GM18867 (cell line): ENCODE measurements around the gene ZNF212.

Experiments
- ATAC-seq: cut with Tn5 transposase; IDR thresholded peaks from one replicate; pipeline ENCODE4 v1.9.1; 2021; ENCODE audit warnings: mild to moderate bottlenecking, moderate library complexity; ENCODE audit not compliant: unreplicated experiment

The ZNF212 gene

GRCh38 chr7:149239345-149240143 is at the start of gene ZNF212:
TSS of gene ZNF212 (plus strand) at chr7:149239651. CDS start at chr7:149239779, 128 bp downstream.
- peak; percentile 98 for ATAC-seq

DNA sequence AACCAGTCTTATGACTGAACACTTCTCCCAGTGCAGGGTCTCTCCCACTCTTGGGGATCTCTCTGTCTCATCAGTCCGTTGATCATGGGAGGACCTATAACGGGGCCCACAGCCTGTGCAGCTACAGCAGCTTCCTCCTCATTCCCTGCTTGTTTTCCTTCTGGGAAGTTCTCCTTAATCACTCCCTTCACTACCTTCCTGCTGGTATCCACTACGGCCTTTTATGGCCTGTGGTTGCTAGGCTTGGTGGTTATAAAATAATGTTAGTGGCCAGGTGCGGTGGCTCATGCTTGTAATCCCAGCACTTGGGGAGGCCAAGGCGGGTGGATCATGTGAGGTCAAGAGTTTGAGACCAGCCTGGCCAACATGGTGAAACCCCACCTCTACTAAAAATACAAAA is 47.6 kb upstream of the ZNF212 start:
- ATAC-seq: no peak

DNA sequence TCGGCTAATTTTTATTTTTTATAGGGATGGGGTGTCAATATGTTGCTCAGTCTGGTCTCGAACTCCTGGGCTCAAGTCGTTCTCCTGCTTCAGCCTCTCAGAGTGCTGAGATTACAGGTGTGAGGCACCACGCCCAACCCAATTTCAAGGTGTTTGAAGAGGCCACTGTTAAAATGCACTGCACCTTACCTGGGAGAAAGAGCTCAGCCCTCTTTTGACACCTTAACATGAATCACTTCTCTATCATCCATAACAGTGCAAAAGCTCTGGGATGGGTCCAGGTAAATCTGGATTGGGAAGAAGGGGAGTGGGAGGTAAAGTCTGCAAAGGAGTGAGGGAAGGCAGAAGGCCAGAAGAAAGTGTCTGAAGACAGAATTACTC is 44.7 kb upstream of the ZNF212 start:
- no peak for ATAC-seq

- peak; percentile 91 for ATAC-seq
These were observed 44.0 kb upstream of the ZNF212 start, which contains the start of gene ZNF282 for GRCh38 chr7:149195180-149196150. TSS of gene ZNF282 (plus strand) at chr7:149195546. CDS start at chr7:149195590, 44 bp downstream.

DNA sequence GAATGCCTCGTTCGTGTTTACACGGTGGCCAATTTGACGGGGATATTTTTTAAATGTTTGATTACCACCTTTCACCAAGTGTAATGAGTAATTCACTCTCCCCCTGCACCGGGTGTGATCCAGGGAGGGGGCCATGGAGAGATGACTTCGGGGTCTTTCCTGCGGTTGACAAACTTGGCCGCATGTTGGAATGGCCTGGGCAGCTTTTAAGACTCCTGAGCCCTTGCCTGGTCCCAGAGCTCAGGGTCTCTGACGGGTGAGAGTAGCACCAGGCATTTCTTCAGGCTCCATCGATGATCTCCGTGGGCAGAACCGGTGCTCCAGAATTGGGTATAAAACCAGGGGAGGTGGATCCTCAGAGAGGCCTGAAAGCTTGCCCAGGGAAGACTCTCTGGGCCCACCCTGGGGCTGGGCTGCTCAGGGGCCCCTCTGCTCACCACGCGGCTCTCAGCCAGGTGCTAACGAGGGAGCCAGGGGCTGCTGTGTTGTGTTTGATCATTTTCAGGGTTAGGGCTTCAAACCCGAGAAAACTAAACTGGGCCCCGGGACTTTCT is 43.2 kb upstream of the ZNF212 start:
- peak; percentile 0 for ATAC-seq

- no peak for ATAC-seq
These were observed 42.7 kb upstream of the ZNF212 start for GRCh38 chr7:149196705-149197171.

DNA sequence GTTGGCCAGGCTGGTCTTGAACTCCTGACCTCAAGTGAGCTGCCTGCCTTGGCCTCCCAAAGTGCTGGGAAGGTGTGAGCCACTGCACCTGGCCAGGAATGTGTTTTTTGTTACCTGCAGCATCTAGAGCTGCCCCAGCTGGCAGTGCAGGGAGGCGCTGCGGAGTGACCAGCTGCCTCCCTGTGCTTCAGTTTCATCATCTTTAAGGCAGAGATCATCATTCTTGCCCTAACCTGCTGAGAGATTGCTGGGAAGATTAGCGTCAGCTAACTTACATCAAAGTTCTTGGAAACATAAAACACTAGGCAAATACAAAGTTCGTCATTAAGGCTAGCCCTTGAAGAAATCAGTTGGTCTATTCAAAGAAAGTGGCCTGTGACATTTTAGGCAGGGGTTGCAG is 41.8 kb upstream of the ZNF212 start:
- no peak for ATAC-seq

GRCh38 chr7:149198161-149198816 is 41.2 kb upstream of the ZNF212 start:
- ATAC-seq: no peak

DNA sequence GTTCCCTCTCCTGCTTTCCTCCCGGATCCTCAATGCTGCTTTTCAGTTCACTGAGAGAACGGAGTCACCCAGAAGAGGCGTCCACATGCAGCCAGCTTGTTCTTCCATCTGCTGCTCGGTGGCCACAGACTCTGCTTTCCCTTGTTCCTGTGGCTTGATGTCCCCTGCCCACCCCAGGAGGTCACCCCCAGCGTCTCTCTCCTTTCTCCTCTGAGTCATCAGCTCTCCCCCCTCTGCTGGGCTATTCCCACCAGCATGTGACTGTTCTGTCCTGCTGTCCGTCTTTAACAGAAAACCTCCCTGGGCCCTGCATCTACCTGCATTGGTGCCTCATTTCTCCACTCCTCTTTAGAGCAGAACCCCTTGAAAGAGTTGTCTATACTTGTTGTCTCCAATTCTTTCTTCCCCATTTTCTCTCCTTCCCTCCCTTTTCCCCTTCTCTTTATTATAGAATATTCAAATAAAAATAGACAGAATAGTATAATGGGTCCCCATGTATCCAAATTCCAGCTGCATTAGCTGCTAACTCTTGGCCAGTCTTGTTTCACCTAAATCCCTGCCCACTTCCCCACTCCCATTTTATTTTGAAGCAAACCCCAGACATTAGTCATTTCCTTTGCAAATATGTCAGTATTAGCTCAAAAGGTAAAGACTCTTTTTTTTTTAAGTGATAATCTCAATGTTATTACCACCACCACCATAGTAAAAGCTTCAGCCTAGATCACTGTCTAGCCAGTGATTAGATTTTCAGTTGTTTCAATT is 40.0 kb upstream of the ZNF212 start:
- ATAC-seq: no peak

DNA sequence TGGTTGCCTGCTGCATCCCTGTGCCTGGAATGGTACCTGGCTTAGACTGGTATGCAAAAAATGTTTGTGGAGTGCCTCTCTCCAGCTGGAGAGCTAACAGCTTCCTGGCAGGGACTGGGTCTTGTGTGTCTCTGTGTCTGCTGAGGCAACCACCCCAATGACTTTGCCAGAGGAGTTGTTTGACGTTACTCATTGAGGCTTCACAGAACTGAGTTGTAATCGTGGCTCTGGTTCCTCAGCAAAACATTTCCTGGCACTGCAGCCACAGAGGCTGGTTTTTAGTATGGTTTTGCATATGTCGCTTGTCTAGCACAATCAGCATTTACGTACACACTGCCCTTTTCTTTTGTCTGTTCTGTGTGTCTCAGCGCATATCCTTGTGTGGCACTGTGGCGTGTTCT is 36.6 kb upstream of the ZNF212 start:
- ATAC-seq: no peak

DNA sequence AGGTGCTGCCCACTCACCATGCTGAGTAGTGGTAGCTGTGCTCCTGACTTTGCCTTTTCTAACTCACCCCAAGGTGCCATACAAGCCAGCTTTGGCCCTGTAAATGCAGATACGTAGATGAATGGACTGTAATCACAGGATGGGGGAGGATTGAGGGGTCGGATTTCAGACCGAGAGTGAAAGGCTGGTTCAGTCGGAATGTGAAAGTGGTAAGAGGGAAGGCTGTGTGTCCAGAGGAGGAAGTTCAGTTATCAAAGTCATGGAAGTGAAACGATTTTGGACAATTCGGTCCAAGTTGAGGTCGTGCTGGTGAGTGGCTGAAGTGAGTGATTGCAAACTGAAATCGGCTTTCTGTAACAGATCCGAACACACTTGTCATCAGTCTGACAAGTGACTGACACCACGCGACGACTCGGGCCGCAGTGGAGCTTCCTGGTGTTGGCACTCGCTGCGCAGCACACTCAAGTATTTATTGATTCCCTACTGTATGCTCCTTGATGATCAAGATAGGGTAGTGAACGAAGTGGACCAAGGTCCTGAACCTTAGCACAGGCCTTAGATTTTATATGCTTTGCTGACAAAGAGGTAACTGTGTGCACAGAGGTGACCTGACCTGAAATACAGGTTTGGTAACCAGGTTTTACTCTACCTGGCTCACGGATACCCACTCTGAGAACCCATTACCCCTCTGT is 33.6 kb upstream of the ZNF212 start:
- no peak for ATAC-seq

DNA sequence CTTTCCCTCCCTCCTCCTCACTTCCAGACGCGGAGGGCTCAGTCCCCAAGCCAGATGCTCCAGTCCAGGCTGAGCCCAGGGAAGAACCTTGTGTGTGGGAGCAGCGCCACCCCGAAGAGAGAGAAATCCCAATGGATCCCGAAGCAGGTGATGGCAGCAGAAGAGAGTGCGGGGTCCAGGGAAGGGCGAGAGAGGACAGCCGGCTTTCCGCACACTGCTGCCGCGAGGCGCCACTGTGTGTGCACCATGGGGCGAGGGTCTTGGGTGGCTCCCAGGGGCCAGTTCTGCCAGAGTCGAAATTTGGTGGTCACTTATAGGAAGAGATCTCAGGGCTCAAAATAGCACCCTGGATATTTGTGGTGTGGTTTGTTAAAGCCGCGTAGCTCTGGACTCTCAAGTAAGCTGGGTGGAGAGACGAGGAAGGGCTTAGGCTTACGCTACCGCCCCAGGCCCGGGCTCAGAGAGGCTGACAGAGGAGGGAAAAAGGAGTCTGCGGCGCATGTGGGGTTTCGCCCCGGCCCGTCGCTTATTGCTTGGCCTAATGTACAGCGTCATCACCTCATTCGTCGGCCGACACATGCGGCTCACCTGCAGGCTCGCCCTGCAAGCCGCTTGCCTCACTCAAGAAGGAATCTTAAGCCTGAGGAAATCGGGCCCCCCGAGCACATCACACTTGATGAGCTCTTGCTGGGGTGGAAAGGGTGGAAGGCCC is 32.0 kb upstream of the ZNF212 start:
- ATAC-seq: no peak

- peak; percentile 54 for ATAC-seq
These were observed 29.8 kb upstream of the ZNF212 start for GRCh38 chr7:149209518-149210269.

GRCh38 chr7:149210551-149210950 is 28.9 kb upstream of the ZNF212 start:
- ATAC-seq: no peak

- no peak for ATAC-seq
These were observed 25.3 kb upstream of the ZNF212 start for GRCh38 chr7:149214020-149214720.

GRCh38 chr7:149216402-149216801 is 23.0 kb upstream of the ZNF212 start:
- no peak for ATAC-seq

DNA sequence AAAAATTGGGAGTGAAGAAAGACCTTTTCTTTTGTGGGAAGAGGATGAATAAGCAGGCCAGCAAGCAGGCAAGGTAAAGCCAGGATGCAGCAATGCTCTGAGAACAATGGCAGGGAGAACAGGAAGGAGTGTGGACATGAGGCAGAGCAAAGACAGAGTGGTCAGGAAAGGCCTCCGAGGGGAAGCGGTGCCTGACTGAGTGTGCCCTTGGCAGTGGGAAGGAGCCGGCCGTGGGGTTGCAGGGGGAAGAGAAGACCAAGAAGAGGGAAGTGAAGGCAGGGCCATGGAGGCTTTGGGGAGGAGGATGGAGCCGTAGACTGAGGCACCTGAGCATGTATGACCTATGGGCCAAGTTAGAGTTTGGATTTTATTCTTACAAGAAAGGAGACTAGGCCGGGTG is 21.9 kb upstream of the ZNF212 start:
- ATAC-seq: no peak
